Central memory CD4-positive, alpha-beta T cell (primary cell): Measurements from ENCODE around the gene ELL3.
"Not testable (repeated sequence)": the region's sequence is repeated elsewhere in the genome, so short reads cannot be mapped to it uniquely, and the experiment has no call there.

Experiments used
- DNase-seq: peaks from one replicate; pipeline ENCODE4 v3.0.0; 2022
- total RNA-seq, 3 experiments: gene quantifications; one replicate each; lab custom pipeline; 2026; lab: John Stamatoyannopoulos, UW

The ELL3 gene, protein sequence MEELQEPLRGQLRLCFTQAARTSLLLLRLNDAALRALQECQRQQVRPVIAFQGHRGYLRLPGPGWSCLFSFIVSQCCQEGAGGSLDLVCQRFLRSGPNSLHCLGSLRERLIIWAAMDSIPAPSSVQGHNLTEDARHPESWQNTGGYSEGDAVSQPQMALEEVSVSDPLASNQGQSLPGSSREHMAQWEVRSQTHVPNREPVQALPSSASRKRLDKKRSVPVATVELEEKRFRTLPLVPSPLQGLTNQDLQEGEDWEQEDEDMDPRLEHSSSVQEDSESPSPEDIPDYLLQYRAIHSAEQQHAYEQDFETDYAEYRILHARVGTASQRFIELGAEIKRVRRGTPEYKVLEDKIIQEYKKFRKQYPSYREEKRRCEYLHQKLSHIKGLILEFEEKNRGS
- 0.11 to 0.58 (median 0.11) reads per million in 3 experiments for total RNA-seq

DNA sequence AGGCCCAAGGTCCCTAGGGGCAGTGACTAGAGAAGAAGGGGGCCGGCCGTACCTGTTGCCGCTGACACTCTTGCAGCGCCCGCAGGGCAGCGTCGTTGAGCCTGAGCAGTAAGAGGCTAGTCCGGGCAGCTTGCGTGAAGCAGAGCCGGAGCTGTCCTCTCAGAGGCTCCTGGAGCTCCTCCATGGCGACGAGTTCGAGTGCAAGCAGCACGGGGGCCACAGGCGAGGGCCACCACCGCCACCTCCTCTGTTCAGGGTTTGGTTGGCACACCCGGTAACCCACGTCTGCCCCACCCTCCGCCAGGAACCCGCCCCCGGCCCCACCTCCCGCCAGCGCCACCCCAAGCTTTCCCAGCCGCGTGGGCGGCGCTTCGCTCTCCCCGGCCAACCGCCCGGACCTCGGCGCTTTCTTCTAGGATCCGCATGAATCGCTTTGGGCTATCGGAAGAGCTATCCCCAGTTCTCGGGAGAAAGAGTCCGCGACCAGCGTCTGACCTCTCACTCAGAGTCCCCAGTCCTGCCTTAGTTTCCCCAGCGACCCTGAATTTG lies at the start of gene ELL3:
Gene ELL3 (minus strand): TSS at position 249 of the 549 bp plus-strand sequence. CDS start 65 bp downstream, at position 184.
- peak; percentile 73 for DNase-seq

DNA sequence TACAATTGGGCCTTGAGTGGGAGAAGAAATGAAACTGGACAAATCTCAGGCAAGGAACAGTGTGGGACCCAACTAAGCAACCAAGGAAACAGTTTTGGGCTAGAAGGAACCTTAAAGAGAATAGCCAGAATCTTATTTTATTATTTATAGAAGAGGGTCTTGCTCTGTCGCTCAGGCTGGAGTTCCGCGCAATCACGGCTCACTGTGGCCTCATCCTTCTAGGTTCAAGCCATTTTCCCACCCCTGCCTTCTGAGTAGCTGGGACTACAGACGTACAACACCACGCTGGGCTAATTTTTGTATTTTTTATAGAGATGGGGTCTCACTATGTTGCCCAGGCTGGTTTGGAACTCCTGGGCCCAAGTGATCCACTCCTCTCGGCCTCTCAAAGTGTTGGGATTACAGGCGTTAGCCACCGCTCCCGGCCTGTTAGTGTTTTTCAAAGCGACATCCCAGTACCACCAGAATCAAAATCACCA lies 49.3 kb upstream of the ELL3 start:
- DNase-seq: no peak

DNA sequence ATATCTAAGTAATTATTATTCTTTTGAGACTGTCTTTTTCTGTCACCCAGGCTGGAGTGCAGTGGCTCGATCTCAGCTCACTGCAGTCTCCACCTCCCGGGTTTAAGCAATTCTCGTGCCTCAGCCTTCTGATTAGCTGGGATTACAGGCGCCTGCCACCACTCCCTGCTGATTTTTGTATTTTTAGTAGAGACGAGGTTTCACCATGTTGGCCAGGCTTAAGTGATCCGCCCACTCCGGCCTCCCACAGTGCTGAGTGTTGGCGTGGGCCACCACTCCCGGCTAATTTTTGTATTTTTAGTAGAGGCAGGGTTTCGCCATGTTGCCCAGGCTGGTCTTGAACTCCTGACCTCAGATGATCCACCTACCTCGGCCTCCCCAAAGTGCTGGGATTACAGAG lies 48.5 kb upstream of the ELL3 start:
- DNase-seq: not testable (repeated sequence)

DNA sequence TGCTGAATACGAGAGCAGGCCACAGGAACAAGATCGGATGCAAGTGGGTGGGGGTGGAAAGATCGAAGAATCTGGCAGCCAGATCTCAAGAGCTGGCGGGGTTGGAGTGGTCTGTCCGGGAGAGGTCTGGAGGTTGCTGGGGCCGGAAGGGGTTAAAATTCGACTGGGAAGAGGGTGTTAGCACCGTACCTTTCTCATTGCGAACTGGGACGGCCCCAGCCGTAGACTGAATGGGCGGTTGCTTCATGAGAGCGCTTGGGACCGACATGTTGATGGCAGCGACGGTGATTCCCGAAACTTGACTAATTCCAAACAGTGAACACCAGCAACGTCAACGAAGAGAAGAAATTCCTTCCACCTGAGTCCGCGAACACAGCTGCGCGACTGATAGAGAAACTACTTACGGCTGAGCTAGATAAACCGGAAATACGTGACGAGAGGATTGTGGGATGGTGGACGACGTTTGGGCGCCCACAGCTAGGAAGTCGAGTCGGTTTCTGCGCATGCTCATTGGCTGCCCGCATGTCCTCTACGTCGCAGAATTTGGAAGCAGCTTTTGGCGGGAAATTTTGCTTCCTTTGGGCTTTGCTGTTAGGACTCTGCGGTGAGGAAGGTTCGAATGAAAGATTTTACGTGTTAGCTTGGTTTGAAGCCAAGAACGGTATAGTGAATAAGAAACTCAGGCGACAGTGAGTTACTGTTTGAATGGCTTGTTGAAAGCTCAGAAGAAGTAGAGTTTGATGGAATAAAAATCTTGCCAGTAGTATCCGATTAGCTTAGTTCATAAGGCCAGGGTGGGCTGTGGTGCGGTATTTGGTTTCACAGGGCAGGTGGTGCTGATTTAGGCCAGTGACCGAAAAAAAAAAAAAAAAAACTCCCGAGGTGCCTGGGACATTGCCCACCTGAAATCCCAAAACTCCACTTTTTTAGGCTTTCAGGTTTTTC lies 47.8 kb upstream of the ELL3 start, which contains the start of gene MFAP1:
Gene MFAP1 (minus strand): TSS at position 389 of the 945 bp plus-strand sequence. CDS start 121 bp downstream, at position 268.
- peak; percentile 91 for DNase-seq

DNA sequence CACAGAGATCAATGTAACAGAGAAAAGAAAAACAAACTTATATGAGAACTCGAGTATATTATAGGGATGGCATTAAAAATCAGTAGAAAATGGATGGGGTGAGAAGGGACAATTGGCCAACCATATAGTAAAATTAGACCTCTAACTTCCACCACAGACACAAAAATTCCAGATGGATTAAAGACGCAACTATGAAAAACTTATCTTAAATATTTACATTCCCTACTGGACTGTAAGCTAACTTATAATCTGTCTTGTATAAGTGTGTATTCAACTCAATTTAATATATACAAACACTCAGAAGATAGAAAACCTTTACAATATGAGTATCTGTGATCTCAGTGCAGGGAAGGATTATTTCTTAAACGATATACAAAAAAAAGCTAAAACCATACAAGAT lies 44.7 kb upstream of the ELL3 start:
- DNase-seq: no peak

DNA sequence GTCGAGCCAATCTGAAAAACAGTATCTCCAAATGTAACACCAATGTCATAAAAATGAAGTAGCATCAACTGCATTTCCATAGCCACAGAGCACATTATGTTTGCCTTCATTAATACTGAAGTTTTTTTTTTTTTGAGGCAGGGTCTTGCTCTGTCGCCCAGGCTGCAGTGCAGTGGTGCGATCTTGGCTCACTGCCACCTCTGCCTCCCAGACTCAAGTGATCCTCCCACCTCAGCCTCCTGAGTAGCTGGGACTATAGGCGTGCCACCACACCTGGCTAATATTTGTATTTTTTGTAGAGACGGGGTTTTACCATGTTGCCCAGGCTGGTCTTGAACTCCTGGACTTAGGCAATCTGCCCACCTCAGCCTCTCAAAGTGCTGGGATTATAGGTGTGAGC lies 38.3 kb upstream of the ELL3 start:
- not testable (repeated sequence) for DNase-seq

DNA sequence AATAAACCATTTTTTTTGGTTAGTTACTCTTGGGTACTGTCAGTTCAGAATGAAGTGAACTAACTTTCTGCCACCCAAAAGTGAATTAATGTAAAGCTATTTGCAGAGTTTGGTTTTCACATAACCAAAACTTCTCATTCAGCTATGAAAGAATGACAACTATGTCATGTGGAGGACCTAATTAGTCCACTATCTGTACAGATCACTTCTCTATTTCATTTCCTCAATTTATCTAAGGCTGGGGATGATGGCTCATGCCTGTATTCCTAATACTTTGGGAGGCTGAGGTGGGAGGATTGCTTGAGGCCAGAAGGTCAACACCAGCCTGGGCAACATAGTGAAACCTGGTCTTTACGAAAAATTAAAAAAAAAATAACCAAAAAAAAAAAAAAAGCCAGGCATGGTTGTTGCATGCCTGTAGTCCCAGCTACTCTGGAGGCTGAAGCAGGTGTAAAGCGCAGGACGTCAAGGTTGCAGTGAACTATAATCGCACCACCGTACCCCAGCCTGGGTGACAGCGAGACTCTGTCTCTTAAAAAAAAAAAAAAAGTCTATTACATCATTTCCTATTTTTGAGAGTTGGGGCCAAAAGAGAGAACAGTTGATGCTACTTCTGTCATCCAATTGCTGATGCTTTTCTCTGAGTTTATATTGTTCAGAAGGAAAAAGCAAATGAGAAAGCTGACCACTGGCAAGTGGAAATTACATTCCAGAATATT lies 32.4 kb upstream of the ELL3 start:
- DNase-seq: no peak

DNA sequence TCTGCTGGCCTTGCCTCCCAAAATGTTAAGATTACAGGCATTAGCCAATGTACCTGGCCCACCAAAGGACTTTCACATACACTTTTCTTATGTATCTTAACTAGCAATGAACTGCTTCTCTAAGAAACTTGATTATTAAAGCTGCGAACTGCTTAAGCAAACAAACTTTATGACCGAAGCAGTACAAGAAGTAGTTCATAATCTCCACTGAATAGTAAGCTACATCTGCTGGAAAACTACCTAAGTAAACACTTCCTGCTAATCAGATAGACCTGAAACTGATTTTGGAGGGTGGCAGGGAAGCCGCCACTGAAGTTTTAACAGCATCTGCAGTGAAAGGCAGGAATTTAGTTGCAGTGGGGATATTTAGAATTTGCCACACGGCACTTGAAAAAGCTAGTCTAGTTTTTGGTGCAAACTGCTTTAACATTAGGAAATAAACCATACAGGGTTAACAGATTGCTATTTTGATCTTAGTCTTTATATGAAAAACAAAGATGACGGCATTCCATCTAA lies 31.7 kb upstream of the ELL3 start:
- no peak for DNase-seq

DNA sequence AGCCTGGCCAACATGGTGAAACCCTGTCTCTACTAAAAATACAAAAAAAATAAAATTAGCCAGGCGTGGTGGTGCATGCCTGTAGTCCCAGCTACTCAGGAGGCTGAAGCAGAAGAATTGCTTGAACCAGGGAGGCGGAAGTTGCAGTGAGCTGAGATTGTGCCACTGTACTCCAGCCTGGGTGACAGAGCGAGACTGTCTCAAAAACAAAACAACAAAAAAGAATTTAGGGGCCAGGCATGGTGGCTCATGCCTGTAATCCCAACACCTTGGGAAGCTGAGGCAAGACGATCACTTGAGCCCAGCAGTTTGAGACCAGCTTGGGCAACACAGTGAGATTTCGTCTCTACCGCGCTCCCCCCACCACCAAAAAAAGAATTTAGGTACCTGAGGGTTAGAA lies 25.9 kb upstream of the ELL3 start:
- not testable (repeated sequence) for DNase-seq

DNA sequence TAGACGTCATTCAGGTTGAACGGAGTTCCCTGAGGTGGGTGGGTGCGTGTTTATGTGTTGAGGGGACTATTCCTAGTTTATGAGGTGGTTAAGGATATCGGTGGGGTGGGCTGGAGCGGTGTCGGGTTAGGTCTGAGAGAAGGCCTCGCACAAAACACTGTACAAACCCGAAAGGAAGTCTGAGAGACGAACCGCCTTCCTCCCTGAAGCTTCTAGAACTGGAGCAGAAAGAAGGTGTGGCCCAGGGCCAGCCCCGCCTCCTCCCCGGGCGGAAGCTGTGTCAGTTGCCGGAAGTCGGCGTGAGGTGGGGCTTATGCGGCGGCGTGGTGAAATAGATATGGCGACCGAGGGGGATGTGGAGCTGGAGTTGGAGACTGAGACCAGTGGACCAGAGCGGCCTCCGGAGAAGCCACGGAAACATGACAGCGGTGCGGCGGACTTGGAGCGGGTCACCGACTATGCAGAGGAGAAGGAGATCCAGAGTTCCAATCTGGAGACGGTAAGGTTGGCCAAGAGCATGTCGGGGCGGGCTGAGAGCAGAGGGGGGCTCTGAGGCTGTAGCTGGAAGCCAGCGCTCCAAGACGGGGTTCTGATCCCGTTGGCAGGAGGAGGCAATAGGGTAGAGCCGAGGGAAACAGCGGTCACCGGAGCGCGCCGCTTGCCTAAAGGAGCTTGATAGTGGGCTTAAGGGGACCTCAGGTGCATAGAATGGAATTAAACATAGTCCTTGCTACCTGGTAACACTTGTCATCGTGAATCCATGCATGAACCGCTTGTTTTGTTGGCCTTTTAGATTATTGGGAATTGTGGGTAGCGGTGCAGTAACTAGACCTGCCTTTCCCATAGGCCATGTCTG lies 23.7 kb upstream of the ELL3 start, which contains the start of gene HYPK:
Gene HYPK (plus strand): TSS at position 314 of the 856 bp plus-strand sequence. CDS start 24 bp downstream, at position 338.
- peak; percentile 89 for DNase-seq

DNA sequence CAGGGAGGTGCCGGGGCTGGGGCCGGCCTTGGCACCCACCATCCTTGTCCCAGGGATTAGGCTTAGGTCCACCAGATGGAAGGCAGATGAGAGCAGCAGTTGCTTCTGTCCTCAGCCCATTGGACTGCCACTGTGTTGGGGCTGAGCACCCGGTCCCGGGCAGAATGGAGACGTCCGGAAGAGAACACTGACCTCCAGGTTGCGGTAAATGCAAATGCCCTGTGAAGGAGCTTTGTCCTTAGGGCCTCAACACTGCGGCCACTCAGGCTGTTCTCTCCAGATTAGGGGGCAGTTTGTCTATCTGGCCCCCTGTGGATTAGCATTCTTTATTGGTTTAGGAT lies 23.1 kb upstream of the ELL3 start, which contains the start of gene SERINC4:
Gene SERINC4 (minus strand): TSS at position 276 of the 341 bp plus-strand sequence. CDS start 234 bp downstream, at position 42.
- no peak for DNase-seq

DNA sequence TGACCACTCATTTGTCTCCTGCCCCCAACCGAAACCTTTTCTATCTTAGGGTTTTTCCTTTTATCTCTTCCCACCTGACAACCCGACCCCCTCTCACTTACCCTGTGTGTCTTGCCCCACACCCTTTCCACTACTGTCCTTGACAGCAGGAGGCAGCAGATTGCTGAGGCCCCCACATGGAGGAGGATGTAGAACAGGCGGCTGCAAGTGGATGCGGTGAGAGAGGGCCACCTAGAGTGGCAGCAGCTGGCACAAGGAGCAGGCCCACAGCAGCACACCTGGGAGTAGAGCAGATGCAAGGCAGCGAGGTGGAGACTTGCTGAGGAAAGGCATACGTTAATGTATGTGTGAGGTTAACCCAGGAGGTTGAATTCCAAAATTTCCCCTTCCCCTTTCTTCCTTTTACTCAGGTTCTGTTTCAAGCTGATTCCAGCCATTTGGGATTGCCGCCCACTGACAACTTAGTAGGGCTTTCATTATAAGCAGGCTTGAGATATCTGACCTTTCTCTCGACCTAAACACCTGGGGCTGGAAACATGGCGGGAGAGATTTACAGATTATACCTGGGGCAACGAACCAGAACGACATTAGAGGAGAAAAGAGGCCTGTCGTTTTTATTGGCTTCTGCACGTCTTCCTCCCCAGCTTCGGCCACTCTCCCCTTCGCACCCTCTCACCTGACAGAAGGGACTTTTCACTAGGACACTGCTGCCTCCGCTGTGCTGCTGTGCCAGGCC lies 22.6 kb upstream of the ELL3 start:
- no peak for DNase-seq

DNA sequence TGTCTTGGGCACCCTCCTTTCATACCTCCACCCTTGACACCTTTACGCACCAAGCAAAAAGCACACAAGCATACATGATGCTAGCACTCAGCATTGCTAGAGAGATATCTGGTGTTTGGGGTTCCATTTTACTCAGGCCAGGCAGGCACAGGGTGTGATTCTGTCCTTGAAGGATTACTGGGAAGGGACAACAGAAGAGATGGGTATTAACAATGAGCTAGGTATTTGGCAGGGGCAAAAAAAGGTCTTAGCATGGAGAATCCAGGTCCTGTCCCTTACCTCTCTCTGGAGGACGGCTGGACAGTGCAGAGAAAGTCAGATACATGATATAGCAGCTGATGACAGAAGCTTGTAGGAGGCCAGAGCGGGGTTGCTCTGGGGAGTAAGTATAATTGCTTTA lies 19.8 kb upstream of the ELL3 start:
- DNase-seq: no peak

DNA sequence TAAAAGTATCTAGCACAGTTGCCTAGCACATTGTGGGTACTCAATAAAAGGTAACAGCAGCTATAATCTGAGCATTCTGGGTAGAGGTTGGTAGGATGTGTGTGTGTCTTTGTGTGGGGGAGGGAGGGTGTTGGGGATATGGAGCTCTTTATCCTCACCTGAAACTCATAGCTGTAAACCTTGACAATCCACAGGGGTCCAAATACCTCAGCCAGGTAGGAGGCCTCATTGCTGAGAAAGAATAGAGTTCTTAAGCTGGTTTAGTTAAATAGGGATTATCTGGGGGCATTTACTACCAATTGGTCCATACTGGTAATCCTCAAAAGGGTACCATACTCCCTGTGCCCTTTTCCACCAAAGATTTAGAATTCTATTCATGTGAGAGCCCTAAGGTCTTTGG lies 19.2 kb upstream of the ELL3 start:
- DNase-seq: no peak

DNA sequence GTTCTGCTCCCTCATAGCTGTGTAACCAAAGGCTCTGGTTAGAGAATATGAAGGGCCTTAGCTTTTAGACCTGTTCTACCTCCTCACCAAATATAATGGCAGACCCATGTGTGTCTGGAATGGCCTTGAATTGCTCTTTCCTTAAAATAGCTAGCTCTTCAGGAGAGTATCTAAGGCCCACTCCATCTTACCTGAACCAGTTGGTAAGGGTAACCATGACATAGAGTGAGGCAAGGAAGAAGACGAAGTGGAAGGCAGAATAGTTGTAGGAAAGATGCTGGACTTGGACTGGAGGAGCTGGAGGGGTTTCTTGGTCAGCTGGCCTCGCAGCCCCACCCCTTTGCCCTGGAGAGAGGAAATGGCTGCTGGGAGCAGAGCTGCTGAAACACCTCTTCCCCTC lies 18.4 kb upstream of the ELL3 start:
- no peak for DNase-seq

DNA sequence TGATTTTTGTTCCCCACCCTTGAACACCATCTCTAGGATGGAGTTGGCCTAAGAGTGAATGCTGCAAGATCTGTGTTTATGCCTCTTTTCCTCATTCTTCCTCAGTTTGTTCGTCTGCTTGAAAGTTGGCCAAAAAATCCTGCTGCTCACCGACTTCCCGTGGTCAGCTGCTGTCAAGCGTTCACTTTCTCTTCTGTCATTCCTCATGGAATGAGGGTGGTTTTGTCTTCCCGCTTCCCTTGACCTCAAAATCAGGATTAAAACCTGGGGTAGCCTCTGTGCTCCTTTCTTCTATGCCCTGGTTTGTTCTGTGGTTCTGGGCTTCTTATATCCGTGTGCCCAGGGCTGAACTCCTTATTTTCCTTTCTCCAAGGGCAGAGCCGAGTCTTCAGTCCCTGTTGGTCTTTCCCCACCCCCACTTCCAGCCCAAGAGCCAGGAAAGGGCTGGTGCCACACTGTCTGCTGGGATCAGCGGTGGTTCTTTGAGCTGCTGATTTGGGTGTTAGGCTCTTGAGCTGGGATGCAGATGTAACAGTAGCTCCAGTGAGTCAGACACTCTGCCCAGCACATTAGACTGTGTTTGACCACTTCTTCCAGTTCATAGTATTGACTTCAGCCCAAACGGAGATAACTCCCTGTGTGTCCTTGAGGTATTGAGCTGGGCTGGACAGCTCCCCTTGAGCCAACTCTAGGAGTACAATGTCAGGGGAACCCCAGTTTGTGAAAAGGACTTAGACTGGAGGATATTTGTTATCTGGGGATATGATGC lies 17.7 kb upstream of the ELL3 start:
- no peak for DNase-seq

DNA sequence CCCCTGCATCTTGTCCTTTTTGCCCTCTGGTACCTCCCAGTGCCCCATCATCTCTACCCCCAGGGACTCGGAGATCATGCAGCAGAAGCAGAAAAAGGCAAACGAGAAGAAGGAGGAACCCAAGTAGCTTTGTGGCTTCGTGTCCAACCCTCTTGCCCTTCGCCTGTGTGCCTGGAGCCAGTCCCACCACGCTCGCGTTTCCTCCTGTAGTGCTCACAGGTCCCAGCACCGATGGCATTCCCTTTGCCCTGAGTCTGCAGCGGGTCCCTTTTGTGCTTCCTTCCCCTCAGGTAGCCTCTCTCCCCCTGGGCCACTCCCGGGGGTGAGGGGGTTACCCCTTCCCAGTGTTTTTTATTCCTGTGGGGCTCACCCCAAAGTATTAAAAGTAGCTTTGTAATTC lies 16.9 kb upstream of the ELL3 start:
- no peak for DNase-seq

DNA sequence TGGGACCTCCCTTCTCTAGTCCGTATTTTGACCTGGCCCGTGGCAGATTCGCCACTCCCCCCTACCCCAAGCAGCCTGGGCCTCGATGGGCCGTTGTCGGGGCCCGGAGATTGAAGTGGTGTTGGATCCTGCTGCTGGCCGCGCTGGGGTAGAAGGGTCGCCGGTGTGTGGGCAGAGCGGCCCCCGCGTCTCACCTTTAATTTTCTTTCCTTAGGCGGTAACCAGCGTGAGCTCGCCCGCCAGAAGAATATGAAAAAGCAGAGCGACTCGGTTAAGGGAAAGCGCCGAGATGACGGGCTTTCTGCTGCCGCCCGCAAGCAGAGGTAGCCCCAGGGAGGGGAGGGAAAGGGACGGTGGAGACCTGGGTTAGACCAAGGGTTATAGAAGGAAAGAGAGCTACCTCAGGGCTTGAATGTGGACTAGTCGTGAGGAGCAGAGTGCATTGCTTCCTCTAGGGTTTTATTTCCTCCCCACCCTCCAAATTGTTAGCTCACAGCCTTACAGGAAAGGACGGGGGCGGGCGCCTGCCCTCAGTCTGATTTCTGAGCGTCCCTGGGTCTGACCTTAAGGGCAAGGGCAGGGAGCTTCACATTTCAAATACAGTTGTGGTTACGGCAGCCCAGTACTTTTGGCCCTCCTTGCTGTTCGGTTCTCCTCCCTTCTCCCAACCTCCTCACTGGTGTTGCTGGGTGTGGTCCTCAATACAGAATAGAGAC lies 16.2 kb upstream of the ELL3 start:
- DNase-seq: peak; percentile 19
